GM10266 (cell line): ENCODE measurements around the gene GSTO2.

ENCODE experiments used
- DNase-seq: peaks from one replicate; pipeline ENCODE4 v3.0.0; 2012; ENCODE audit errors: extremely low spot score
- CTCF ChIP-seq: IDR thresholded peaks from 2 replicates; pipeline ENCODE4 v1.5.1; 2012; ENCODE audit warnings: mild to moderate bottlenecking, low read depth; ENCODE audit not compliant: control insufficient read depth, insufficient read depth; ENCODE audit errors: missing control alignments

The GSTO2 gene

DNA sequence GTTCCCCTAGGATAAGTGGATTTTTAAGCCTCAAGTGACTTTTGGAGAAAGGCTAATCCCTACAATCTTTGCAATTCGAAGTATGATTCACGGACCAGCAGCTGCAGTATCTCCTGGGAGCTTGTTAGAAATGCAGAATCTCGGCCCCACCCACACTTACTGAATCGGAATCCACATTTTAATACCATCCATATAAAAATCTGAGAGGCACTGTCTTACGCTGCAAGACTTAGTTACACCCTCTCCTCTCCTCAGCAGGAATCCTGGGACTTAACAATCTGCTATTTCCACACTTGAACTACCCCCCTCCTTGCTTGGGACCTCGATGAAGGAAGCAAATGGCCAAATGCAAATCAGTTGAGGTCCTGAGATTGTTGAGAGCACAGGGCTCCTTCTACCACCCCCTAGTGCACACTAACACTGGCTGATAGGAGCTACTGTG is 48.3 kb downstream of the GSTO2 start:
- no peak for TF ChIP-seq CTCF
- DNase-seq = no peak

- TF ChIP-seq CTCF = no peak
- no peak for DNase-seq
Measured at GRCh38 chr10:104317726-104318299, 48.8 kb downstream of the GSTO2 start.

- no peak for TF ChIP-seq CTCF
- no peak for DNase-seq
Measured at GRCh38 chr10:104318326-104318725, 49.3 kb downstream of the GSTO2 start.

- no peak for TF ChIP-seq CTCF
- no peak for DNase-seq
Measured at GRCh38 chr10:104318810-104319741, 50.1 kb downstream of the GSTO2 start.

DNA sequence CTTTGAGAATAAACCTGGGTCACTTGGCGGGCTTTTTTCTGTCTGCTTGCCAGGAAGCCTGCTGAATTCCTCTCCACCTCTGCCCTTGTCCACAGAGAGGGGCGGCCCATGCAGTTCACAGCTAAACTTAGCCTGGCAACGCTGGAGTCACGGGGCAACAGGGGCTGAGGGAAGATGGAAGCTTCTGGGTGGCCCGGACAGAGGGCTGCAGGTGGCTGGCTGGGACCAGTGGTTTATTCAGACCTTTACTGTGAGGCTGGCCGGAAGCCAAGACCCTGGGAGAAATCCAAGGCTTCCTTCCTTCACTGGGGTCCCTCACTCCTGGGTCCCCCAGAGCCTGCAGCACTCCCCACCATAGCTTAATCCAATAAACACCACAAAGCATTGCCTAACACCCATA is 52.2 kb downstream of the GSTO2 start:
- TF ChIP-seq CTCF = no peak
- DNase-seq = no peak

- no peak for TF ChIP-seq CTCF
- no peak for DNase-seq
Measured at GRCh38 chr10:104321725-104322415, 52.9 kb downstream of the GSTO2 start.
